NCI-H460 (cell line): ENCODE results near the gene KLRC3. TPM values are rescaled to one million over a fixed set of nuclear protein-coding genes. Genes with fewer than 3 reads are reported as not detected.
"Not testable (repeated sequence)": the region's sequence is repeated elsewhere in the genome, so short reads cannot be mapped to it uniquely, and the experiment has no call there.

ENCODE experiments used
- DNase-seq: peaks from one replicate; pipeline ENCODE4 v3.0.0-alpha.2; 2016; ENCODE audit warnings: low read depth; ENCODE audit errors: extremely low read depth
- total RNA-seq: library from RNA; depleted of rRNA; stranded (reverse); fragments of >200 nt; shearing (Covaris generic); gene quantifications from 2 replicates; pipeline ENCODE4 v1.2.3, GENCODE V29; 2014

Gene KLRC3
- total RNA-seq, 1 experiment from 2014 or later: not detected

- DNase-seq: no peak
Measured at GRCh38 chr12:10404798-10405197, 15.6 kb downstream of the KLRC3 start.

- DNase-seq: no peak
Measured at GRCh38 chr12:10400829-10401228, 19.6 kb downstream of the KLRC3 start.

GRCh38 chr12:10398168-10398567 is 22.2 kb downstream of the KLRC3 start:
- no peak for DNase-seq

DNA sequence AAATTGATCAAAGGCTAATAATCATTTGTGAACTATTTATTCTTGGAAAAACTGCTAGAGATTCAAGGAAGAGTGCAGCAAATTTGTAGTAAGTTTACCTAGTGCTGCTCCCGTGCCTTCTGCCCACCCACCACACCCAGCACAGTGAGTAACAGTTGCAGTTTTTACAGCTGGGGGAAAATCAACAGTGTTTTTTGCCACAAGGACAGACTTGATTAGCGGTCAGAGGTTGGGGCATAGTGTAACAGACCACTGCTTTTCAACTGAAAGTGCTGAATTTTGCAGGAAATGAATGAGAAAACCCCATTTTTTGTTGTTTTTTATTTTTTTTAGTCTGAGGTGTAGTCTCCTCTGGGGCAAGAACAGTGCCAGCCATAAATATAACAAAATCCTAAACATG is 23.1 kb downstream of the KLRC3 start:
- DNase-seq: no peak

DNA sequence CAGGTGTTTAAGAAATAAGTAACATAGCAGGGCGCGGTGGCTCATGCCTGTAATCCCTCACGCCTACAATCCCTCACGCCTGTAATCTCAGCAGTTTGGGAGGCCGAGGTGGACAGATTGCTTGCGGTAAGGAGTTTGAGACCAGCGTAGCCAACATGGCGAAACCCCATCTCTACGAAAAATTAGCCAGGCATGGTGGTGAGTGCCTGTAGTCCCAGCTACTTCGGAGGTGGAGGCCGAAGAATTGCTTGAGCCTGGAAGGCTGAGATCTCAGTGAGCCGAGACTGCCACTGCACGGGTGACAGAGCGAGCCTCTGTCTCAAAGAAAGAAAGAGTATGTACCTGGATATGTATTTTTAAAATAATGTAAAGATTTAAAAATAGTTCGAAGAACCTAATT is 24.2 kb downstream of the KLRC3 start:
- DNase-seq: not testable (repeated sequence)

GRCh38 chr12:10395390-10395998 is 24.9 kb downstream of the KLRC3 start:
- DNase-seq: peak; percentile 66

DNA sequence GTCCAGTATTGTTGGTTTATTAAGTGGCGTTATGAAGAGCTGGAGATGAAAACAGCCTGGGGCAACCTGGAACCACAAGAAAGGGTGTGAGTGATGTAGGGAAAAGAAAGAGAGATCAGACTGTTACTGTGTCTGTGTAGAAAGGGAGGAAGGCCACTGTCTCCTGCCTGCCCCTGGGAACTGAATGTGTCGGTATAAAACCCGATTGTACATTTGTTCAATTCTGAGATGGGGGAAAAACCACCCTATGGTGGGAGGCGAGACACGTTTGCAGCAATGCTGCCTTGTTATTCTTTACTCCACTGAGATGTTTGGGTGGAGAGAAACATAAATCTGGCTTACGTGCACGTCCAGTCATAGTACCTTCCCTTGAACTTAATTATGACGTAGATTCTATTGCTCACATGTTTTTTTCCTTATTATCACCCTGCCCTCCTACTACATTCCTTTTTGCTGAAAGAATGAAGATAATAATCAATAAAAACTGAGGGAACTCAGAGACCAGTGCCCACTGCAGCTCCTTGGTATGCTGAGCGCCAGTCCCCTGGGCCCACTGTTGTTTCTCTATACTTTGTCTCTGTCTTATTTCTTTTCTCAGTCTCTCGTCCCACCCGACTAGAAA is 25.8 kb downstream of the KLRC3 start:
- not testable (repeated sequence) for DNase-seq

- DNase-seq: no peak
Measured at GRCh38 chr12:10393291-10393690, 27.1 kb downstream of the KLRC3 start.

DNA sequence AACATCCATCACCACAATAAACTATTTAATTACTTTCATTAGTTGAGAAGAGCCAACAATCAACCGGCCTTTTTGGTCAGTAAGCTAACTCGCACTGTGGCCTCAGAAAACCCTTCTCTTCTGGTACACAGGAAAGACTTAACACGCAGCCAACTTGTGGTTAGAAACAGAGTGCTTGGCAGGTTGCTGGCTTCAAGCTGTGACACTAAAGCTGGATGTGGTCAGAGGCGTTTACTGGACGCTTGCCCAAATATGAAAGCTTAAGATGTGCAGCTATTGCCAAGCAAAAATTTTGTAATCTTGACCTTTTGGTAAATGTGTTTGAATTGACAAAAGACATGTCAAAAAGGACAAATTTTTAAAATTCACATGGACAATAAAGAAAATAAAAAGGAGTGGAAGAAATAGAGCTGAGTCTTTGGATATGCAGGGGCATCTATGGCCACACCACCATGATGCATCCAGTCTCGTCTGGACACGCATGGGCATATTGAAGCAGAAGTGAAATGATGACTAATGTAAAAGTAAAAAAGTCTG is 27.9 kb downstream of the KLRC3 start:
- DNase-seq: peak; percentile 51

GRCh38 chr12:10390991-10391390 is 29.4 kb downstream of the KLRC3 start:
- DNase-seq: not testable (repeated sequence)

- no peak for DNase-seq
Measured at GRCh38 chr12:10389904-10390303, 30.5 kb downstream of the KLRC3 start, which contains the start of gene KLRK1. KLRK1 (minus strand) TSS chr12:10390041; CDS start chr12:10388810, 1,231 bp downstream.

DNA sequence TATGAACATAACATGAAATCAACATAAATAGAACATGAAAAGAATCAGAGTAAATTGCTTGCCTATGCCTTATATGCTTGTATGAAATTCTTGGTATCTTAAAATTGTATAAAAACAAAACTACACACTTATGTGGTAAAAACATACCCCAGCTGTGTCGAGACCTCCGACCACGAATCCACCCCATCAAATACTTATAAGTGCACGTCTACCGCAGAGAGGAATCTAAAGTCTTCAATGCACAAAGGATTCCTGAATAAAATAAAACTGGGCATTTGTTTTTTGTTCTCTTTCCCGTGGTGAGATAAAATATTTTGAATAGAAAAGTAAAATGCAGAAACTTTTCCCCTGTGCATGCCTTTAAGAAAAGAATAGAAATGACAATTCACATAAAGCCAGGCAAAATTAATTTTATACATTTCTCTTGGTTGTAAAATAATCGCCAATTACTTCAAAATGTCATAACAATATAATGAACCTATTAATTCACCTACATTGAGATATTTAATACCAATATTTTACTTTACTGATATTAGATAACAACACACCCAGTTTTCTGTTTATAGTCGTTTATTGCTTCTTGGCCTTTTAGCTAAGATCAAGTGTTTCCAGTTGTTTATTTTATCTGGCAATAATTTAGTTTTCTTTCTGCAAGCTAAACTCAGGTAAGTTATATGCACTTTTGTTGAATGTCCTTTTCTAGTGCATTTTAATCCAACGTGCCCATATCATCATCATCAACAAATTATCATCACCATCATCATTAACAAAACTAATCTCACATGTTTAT is 31.6 kb downstream of the KLRC3 start:
- DNase-seq: no peak

GRCh38 chr12:10387498-10387897 is 32.9 kb downstream of the KLRC3 start:
- not testable (repeated sequence) for DNase-seq

DNA sequence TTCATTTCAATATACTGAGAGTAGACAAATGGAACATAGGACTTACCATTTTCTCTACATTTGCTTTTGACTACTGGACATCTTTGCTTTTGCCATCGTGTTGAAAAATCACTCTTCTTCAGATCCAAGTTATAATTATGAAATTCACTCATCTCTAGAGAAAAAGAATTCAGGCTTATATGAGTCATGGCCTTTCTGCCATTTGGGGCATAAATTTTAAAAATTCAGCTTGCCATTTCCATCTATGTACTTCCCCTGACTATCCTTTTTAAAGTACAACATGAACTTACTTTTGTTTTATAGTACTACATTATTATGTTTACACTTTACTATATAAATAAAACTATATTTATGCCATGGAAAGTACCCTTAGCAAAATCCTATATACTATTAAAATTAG is 33.5 kb downstream of the KLRC3 start:
- DNase-seq: no peak

GRCh38 chr12:10385166-10385613 is 35.2 kb downstream of the KLRC3 start:
- no peak for DNase-seq

DNA sequence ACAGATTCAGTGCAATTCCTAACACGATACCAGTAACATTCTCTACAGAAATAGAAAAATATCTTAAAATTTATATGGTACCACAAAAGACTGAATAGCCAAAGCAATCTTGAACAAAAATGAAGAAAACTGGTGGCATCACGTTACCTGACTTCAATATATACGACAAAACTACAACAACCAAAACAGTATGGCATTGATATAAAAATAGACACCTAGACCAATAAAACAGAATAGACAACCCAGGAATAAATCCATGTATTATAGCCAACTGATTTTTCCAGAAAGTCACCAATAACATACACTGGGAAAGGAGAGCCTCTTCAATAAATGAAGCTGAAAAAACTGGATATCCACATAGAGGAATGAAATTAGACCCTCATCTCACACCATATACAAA is 36.2 kb downstream of the KLRC3 start:
- no peak for DNase-seq

DNA sequence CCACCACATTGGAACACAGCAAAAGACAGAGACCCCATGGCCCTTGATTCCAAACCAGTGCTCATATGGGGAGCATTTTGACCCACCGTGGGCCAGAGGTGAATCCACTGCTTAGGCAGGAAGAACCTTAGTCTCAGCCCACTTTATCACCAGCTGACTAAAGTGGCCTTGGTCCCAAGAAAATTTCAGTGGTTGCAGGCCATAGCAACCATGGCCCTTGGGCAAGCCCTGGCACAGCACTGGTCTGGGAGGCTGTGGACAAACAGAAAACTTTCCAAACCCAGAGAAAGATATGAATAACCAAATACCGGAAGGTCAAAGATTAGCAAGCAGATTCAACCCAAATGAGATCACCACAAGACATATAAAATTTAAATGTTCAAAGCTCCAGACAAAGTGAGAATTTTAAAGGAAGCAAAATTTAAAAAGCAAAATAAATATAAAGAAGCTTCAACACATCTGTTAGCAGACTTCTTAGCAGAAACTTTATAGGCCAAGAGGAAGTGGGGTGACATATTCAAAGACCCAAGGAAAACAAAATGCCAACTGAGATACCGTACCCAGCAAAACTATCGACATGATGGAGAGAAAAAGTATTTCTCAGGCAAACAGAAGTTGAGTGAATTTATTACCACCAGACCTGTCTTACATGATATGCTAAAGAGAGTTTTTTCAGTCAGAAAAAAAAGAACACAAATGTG is 38.3 kb downstream of the KLRC3 start:
- DNase-seq: no peak

- DNase-seq: not testable (repeated sequence)
Measured at GRCh38 chr12:10378737-10379136, 41.7 kb downstream of the KLRC3 start.

- no peak for DNase-seq
Measured at GRCh38 chr12:10374624-10375018, 45.8 kb downstream of the KLRC3 start.

GRCh38 chr12:10372559-10372958 is 47.8 kb downstream of the KLRC3 start:
- no peak for DNase-seq
